ELR (cell line): Measurements from ENCODE around the gene CFAP77.
"Not testable (repeated sequence)": the region's sequence is repeated elsewhere in the genome, so short reads cannot be mapped to it uniquely, and the experiment has no call there.

Experiments
- DNase-seq: peaks from one replicate; pipeline ENCODE4 v3.0.0-alpha.2; 2015; ENCODE audit warnings: low read depth

CFAP77 gene

GRCh38 chr9:132547976-132548730 lies 138.1 kb downstream of the CFAP77 start:
- DNase-seq, result no peak

- peak; percentile 36 for DNase-seq
These were observed 139.0 kb downstream of the CFAP77 start for GRCh38 chr9:132548751-132549640.

- no peak for DNase-seq
These were observed 141.5 kb downstream of the CFAP77 start for GRCh38 chr9:132551556-132551955.

- DNase-seq, result no peak
These were observed 142.0 kb downstream of the CFAP77 start for GRCh38 chr9:132552041-132552440.

GRCh38 chr9:132554755-132555154 lies 144.7 kb downstream of the CFAP77 start:
- no peak for DNase-seq

- no peak for DNase-seq
These were observed 145.5 kb downstream of the CFAP77 start for GRCh38 chr9:132555528-132555927.

- no peak for DNase-seq
These were observed 146.2 kb downstream of the CFAP77 start for GRCh38 chr9:132556235-132556634.

- DNase-seq, result no peak
These were observed 146.7 kb downstream of the CFAP77 start for GRCh38 chr9:132556714-132557113.

GRCh38 chr9:132557159-132557558 lies 147.1 kb downstream of the CFAP77 start:
- DNase-seq, result no peak

- DNase-seq, result no peak
These were observed 149.7 kb downstream of the CFAP77 start for GRCh38 chr9:132559711-132560110.

- no peak for DNase-seq
These were observed 150.7 kb downstream of the CFAP77 start for GRCh38 chr9:132560616-132561202.

- DNase-seq, result no peak
These were observed 152.2 kb downstream of the CFAP77 start for GRCh38 chr9:132562306-132562573.

GRCh38 chr9:132564526-132564925 lies 154.5 kb downstream of the CFAP77 start:
- no peak for DNase-seq

- DNase-seq, result not testable (repeated sequence)
These were observed 158.8 kb downstream of the CFAP77 start for GRCh38 chr9:132568787-132569186.

- no peak for DNase-seq
These were observed 162.0 kb downstream of the CFAP77 start for GRCh38 chr9:132571806-132572600.

GRCh38 chr9:132572921-132573320 lies 162.9 kb downstream of the CFAP77 start:
- peak; percentile 45 for DNase-seq

GRCh38 chr9:132575005-132575609 lies 165.1 kb downstream of the CFAP77 start:
- DNase-seq, result peak; percentile 82

GRCh38 chr9:132575811-132576210 lies 165.8 kb downstream of the CFAP77 start:
- no peak for DNase-seq

- DNase-seq, result no peak
These were observed 167.1 kb downstream of the CFAP77 start for GRCh38 chr9:132577119-132577518.

- no peak for DNase-seq
These were observed 168.4 kb downstream of the CFAP77 start for GRCh38 chr9:132578367-132578932.

- no peak for DNase-seq
These were observed 169.4 kb downstream of the CFAP77 start for GRCh38 chr9:132579427-132579798.
